SK-N-SH (cell line): ENCODE results near the gene DNAJC18.

ENCODE experiments used
- CHD2 ChIP-seq: fragments of 150-350 bp; IDR thresholded peaks from 2 replicates; pipeline ENCODE4 v1.6.1; 2018; ENCODE audit warnings: low read length; ENCODE audit not compliant: partially characterized antibody
- EP300 ChIP-seq, 2 experiments: IDR thresholded peaks; 2 replicates each; pipeline versions ENCODE4 v1.4.0 to v1.6.1; 2012; ENCODE audit warnings: borderline replicate concordance in 1 of 2, low read depth in 1 of 2, low read length in 1 of 2
- FOXM1 ChIP-seq: IDR thresholded peaks from 2 replicates; pipeline ENCODE4 v1.4.0; 2012; ENCODE audit warnings: low read depth, mild to moderate bottlenecking
- JUND ChIP-seq: IDR thresholded peaks from 2 replicates; pipeline ENCODE4 v1.4.0; 2012
- MAX ChIP-seq: IDR thresholded peaks from 2 replicates; pipeline ENCODE4 v1.4.0; 2012; ENCODE audit warnings: low read depth
- POLR2AphosphoS5 ChIP-seq: IDR thresholded peaks from 2 replicates; pipeline ENCODE4 v1.6.1; 2012; ENCODE audit warnings: low read depth, low read length
- RAD21 ChIP-seq: IDR thresholded peaks from 2 replicates; pipeline ENCODE4 v1.6.1; 2012; ENCODE audit warnings: mild to moderate bottlenecking, low read length
- REST ChIP-seq: IDR thresholded peaks from 2 replicates; pipeline ENCODE4 v1.6.1; 2012; ENCODE audit warnings: mild to moderate bottlenecking, low read depth, low read length, moderate library complexity
- RFX5 ChIP-seq: IDR thresholded peaks from 2 replicates; pipeline ENCODE4 v1.6.1; 2012; ENCODE audit warnings: mild to moderate bottlenecking, improper control_type of control experiment, low read length
- SIN3A ChIP-seq: IDR thresholded peaks from 2 replicates; pipeline ENCODE4 v1.6.1; 2012; ENCODE audit warnings: low read depth, mild to moderate bottlenecking, low read length, moderate library complexity, borderline replicate concordance
- TCF12 ChIP-seq: IDR thresholded peaks from 2 replicates; pipeline ENCODE4 v1.4.0; 2012
- TF ChIP-seq, protein P1 (sequence below): fragments of 200-600 bp; sonication (generic); IDR thresholded peaks from 2 replicates; pipeline ENCODE4 v1.6.1; 2017; ENCODE audit warnings: antibody characterized with exemption, mild to moderate bottlenecking, moderate library complexity
- TF ChIP-seq, protein P2 (sequence below): fragments of 150-350 bp; IDR thresholded peaks from 2 replicates; pipeline ENCODE4 v1.6.1; 2017; ENCODE audit warnings: antibody characterized with exemption, low read length, low read depth, borderline replicate concordance

- TF ChIP-seq CHD2 = no peak
- TF ChIP-seq, protein P1, sequence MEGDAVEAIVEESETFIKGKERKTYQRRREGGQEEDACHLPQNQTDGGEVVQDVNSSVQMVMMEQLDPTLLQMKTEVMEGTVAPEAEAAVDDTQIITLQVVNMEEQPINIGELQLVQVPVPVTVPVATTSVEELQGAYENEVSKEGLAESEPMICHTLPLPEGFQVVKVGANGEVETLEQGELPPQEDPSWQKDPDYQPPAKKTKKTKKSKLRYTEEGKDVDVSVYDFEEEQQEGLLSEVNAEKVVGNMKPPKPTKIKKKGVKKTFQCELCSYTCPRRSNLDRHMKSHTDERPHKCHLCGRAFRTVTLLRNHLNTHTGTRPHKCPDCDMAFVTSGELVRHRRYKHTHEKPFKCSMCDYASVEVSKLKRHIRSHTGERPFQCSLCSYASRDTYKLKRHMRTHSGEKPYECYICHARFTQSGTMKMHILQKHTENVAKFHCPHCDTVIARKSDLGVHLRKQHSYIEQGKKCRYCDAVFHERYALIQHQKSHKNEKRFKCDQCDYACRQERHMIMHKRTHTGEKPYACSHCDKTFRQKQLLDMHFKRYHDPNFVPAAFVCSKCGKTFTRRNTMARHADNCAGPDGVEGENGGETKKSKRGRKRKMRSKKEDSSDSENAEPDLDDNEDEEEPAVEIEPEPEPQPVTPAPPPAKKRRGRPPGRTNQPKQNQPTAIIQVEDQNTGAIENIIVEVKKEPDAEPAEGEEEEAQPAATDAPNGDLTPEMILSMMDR = no peak
- no peak for TF ChIP-seq REST
- TF ChIP-seq RFX5 = no peak
- TF ChIP-seq, protein P2, sequence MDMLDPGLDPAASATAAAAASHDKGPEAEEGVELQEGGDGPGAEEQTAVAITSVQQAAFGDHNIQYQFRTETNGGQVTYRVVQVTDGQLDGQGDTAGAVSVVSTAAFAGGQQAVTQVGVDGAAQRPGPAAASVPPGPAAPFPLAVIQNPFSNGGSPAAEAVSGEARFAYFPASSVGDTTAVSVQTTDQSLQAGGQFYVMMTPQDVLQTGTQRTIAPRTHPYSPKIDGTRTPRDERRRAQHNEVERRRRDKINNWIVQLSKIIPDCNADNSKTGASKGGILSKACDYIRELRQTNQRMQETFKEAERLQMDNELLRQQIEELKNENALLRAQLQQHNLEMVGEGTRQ = no peak
- TF ChIP-seq SIN3A = no peak
- no peak for TF ChIP-seq JUND
- TF ChIP-seq MAX = no peak
- TF ChIP-seq FOXM1 = no peak
- no peak for TF ChIP-seq POLR2AphosphoS5
- no peak for TF ChIP-seq RAD21
- no peak for TF ChIP-seq TCF12
- TF ChIP-seq EP300 (IDR thresholded peaks at IDR 0.05; ENCODE audit: borderline replicate concordance in 1 of 2, low read depth in 1 of 2, low read length in 1 of 2) = no peak
Observed at GRCh38 chr5:139364466-139364865, 74.9 kb downstream of the DNAJC18 start.
